Liver (tissue), 9 donors: ENCODE data around the gene ATP2B3. TPM values are rescaled to one million over a fixed set of nuclear protein-coding genes. Genes with fewer than 3 reads are reported as not detected.

Experiments used
- DNase-seq: peaks from one replicate; pipeline ENCODE4 v3.0.0-alpha.2; 2017; ENCODE audit warnings: low spot score
- H3K27ac ChIP-seq, 2 donors: one replicate each; pipeline ENCODE4 v1.7.0; 2013; ENCODE audit warnings: inconsistent platforms in 2 of 2, low read length in 2 of 2, control low read depth in 1 of 2, low read depth in 1 of 2, mild to moderate bottlenecking in 1 of 2
- H3K27me3 ChIP-seq, 4 donors: one replicate each; pipeline versions ENCODE4 v1.6.1 to v1.7.0; 2013; ENCODE audit warnings: low read length in 3 of 4, inconsistent platforms in 1 of 4, mild to moderate bottlenecking in 1 of 4, moderate library complexity in 1 of 4; ENCODE audit not compliant: control insufficient read depth in 4 of 4, insufficient read depth in 4 of 4
- H3K36me3 ChIP-seq, 4 donors: one replicate each; pipeline versions ENCODE4 v1.6.1 to v1.7.0; 2013; ENCODE audit warnings: low read length in 3 of 4, mild to moderate bottlenecking in 3 of 4, low read depth in 1 of 4, moderate library complexity in 1 of 4; ENCODE audit not compliant: control insufficient read depth in 4 of 4, insufficient read depth in 3 of 4
- H3K4me1 ChIP-seq, 4 donors: one replicate each; pipeline versions ENCODE4 v1.6.1 to v1.7.0; 2013; ENCODE audit warnings: low read length in 3 of 4, mild to moderate bottlenecking in 3 of 4, moderate library complexity in 1 of 4; ENCODE audit not compliant: control insufficient read depth in 4 of 4, insufficient read depth in 4 of 4
- H3K4me3 ChIP-seq, 3 donors: one replicate each; pipeline versions ENCODE4 v1.6.1 to v1.7.0; 2013; ENCODE audit warnings: low read length in 3 of 3, control low read depth in 1 of 3, low read depth in 1 of 3, mild to moderate bottlenecking in 1 of 3
- H3K9ac ChIP-seq, 2 donors: one replicate each; pipeline ENCODE4 v1.7.0; 2013; ENCODE audit warnings: low read length in 2 of 2, mild to moderate bottlenecking in 2 of 2, moderate library complexity in 2 of 2, control low read depth in 1 of 2, low read depth in 1 of 2
- H3K9me3 ChIP-seq, 4 donors: one replicate each; pipeline versions ENCODE4 v1.6.1 to v1.7.0; 2013; ENCODE audit warnings: low read length in 3 of 4; ENCODE audit not compliant: control insufficient read depth in 4 of 4
- ATF3 ChIP-seq: IDR thresholded peaks from 2 replicates; pipeline ENCODE4 v1.6.1; 2016; ENCODE audit warnings: antibody characterized with exemption
- EGR1 ChIP-seq, 2 donors: IDR thresholded peaks; 2 replicates each; pipeline ENCODE4 v1.6.1; 2016 to 2018; ENCODE audit warnings: antibody characterized with exemption in 2 of 2, low read depth in 2 of 2
- FOXA1 ChIP-seq: IDR thresholded peaks from 2 replicates; pipeline ENCODE4 v1.6.1; 2016; ENCODE audit warnings: antibody characterized with exemption
- FOXA2 ChIP-seq: IDR thresholded peaks from 2 replicates; pipeline ENCODE4 v1.6.1; 2016; ENCODE audit warnings: antibody characterized with exemption
- GABPA ChIP-seq, 2 donors: IDR thresholded peaks in 1 of 2; conservative IDR thresholded peaks in 1 of 2; 2 replicates each; pipeline ENCODE4 v1.6.1; 2016; ENCODE audit warnings: antibody characterized with exemption in 2 of 2, mild to moderate bottlenecking in 1 of 2, moderate library complexity in 1 of 2
- HNF4A ChIP-seq, 2 donors: conservative IDR thresholded peaks; 2 replicates each; pipeline ENCODE4 v1.6.1; 2016; ENCODE audit warnings: antibody characterized with exemption in 2 of 2, mild to moderate bottlenecking in 2 of 2
- HNF4G ChIP-seq: IDR thresholded peaks from 2 replicates; pipeline ENCODE4 v1.6.1; 2016; ENCODE audit warnings: antibody characterized with exemption
- JUND ChIP-seq, 2 donors: IDR thresholded peaks; 2 replicates each; pipeline ENCODE4 v1.6.1; 2016; ENCODE audit warnings: antibody characterized with exemption in 2 of 2
- MAX ChIP-seq: IDR thresholded peaks from 2 replicates; pipeline ENCODE4 v1.6.1; 2016; ENCODE audit warnings: antibody characterized with exemption
- NR2F2 ChIP-seq: IDR thresholded peaks from 2 replicates; pipeline ENCODE4 v1.6.1; 2016; ENCODE audit warnings: antibody characterized with exemption
- RAD21 ChIP-seq, 2 donors: IDR thresholded peaks; 2 replicates each; pipeline ENCODE4 v1.6.1; 2016; ENCODE audit warnings: antibody characterized with exemption in 2 of 2, mild to moderate bottlenecking in 2 of 2
- REST ChIP-seq: IDR thresholded peaks from 2 replicates; pipeline ENCODE4 v1.6.1; 2016; ENCODE audit warnings: antibody characterized with exemption, mild to moderate bottlenecking
- RXRA ChIP-seq, 2 donors: IDR thresholded peaks; 2 replicates each; pipeline ENCODE4 v1.6.1; 2017 to 2018; ENCODE audit warnings: antibody characterized with exemption in 2 of 2, mild to moderate bottlenecking in 1 of 2
- SP1 ChIP-seq: IDR thresholded peaks from 2 replicates; pipeline ENCODE4 v1.6.1; 2018; ENCODE audit warnings: antibody characterized with exemption, mild to moderate bottlenecking
- TAF1 ChIP-seq: conservative IDR thresholded peaks from 2 replicates; pipeline ENCODE4 v1.6.1; 2016; ENCODE audit warnings: antibody characterized with exemption, mild to moderate bottlenecking
- YY1 ChIP-seq: IDR thresholded peaks from 2 replicates; pipeline ENCODE4 v1.6.1; 2016; ENCODE audit warnings: antibody characterized with exemption, mild to moderate bottlenecking
- ZBTB33 ChIP-seq: IDR thresholded peaks from 2 replicates; pipeline ENCODE4 v1.6.1; 2016; ENCODE audit warnings: antibody characterized with exemption
- WGBS: extraction: QIAGEN DNeasy Blood & Tissue Kit; methylation state at CpG from one replicate; pipeline ENCODE4 v1.1.7; 2013; 5-methylcytosine and 5-hydroxymethylcytosine counted together
- polyA plus RNA-seq, 2 donors: library from polyadenylated mRNA; stranded (reverse) in 1 of 2; unstranded in 1 of 2; fragments of 200-250 nt in 1 of 2; fragments of >200 nt in 1 of 2; fragmentation: Nextera tagmentation in 1 of 2; extraction: Ambion mirVana in 1 of 2; gene quantifications; one replicate each; pipeline versions ENCODE4 v1.2.1 to v1.2.3, GENCODE V29; 2013 to 2015
- total RNA-seq, 2 donors: library from RNA; depleted of rRNA; stranded (reverse); fragments of >200 nt; gene quantifications; one replicate each; pipeline ENCODE4 v1.2.3, GENCODE V29; 2014
- TF ChIP-seq, protein P1 (sequence below): fragments of 150-350 bp; IDR thresholded peaks from 2 replicates; pipeline ENCODE4 v1.5.1; 2017; ENCODE audit warnings: improper control_type of control experiment, low read depth, low read length; ENCODE audit not compliant: missing input control
- donor health status: healthy.
- donor health status: healthy.
- donor health status: healthy.
- donor health status: healthy.
- donor health status: healthy.

Gene ATP2B3
- total and polyA plus RNA-seq, 4 donors, result not detected

GRCh38 chrX:153608806-153609205, 91.4 kb downstream of the ATP2B3 start:
- H3K9ac ChIP-seq, result no peak overlapping the region
- no peaks in the 10 kb centered on the region for H3K27me3 ChIP-seq
- no peak overlapping the region for H3K27ac ChIP-seq
- no peaks in the 10 kb centered on the region for H3K36me3 ChIP-seq
- no peak for TF ChIP-seq FOXA1
- TF ChIP-seq FOXA2, result no peak
- no peak for TF ChIP-seq HNF4A (conservative IDR thresholded peaks at IDR 0.05)
- TF ChIP-seq JUND (IDR thresholded peaks at IDR 0.05), result no peak
- no peak for TF ChIP-seq EGR1 (IDR thresholded peaks at IDR 0.05; ENCODE audit: low read depth in 2 of 2)
- no peak for TF ChIP-seq ZBTB33
- no peak for TF ChIP-seq SP1
- TF ChIP-seq GABPA (IDR thresholded peaks at IDR 0.05 in 1 of 2, conservative IDR thresholded peaks at IDR 0.05 in 1 of 2), result no peak
- no peak for TF ChIP-seq YY1
- TF ChIP-seq RXRA (IDR thresholded peaks at IDR 0.05), result no peak
- no peak for TF ChIP-seq HNF4G
- no peak for TF ChIP-seq MAX
- TF ChIP-seq, protein P1, sequence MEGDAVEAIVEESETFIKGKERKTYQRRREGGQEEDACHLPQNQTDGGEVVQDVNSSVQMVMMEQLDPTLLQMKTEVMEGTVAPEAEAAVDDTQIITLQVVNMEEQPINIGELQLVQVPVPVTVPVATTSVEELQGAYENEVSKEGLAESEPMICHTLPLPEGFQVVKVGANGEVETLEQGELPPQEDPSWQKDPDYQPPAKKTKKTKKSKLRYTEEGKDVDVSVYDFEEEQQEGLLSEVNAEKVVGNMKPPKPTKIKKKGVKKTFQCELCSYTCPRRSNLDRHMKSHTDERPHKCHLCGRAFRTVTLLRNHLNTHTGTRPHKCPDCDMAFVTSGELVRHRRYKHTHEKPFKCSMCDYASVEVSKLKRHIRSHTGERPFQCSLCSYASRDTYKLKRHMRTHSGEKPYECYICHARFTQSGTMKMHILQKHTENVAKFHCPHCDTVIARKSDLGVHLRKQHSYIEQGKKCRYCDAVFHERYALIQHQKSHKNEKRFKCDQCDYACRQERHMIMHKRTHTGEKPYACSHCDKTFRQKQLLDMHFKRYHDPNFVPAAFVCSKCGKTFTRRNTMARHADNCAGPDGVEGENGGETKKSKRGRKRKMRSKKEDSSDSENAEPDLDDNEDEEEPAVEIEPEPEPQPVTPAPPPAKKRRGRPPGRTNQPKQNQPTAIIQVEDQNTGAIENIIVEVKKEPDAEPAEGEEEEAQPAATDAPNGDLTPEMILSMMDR, result no peak
- TF ChIP-seq RAD21 (IDR thresholded peaks at IDR 0.05), result no peak
- TF ChIP-seq NR2F2, result no peak
- TF ChIP-seq REST, result no peak
- TF ChIP-seq ATF3, result no peak
- TF ChIP-seq TAF1, result no peak
- peaks cover 4 to 11% (median 7%) of the 10 kb centered on the region in 4 donors for H3K4me1 ChIP-seq
- H3K9me3 ChIP-seq, result peaks cover 0 to under 1% (median 0%) of the 10 kb centered on the region in 4 donors
- H3K4me3 ChIP-seq, result no peak overlapping the region
- 71% methylated on average over 4 of the region's 4 CpGs for WGBS
- no peak for DNase-seq
